Head of caudate nucleus (tissue), 42 donors: Measurements from ENCODE around the gene SCCPDH.

ENCODE experiments used
- DNase-seq, 42 donors: peaks; one replicate each; pipeline versions ENCODE4 v3.0.0 to v3.0.0-alpha.2; 2020 to 2021; ENCODE audit warnings: mixed read lengths in 7 of 42
- intact Hi-C: fragments of 100-400 bp; cut with DNase I; formaldehyde crosslinking; loops from one replicate; pipeline ENCODE4 v1.15.0; 2022

The SCCPDH gene

GRCh38 chr1:246776923-246777322 lies 52.7 kb downstream of the SCCPDH start:
- intact Hi-C loops: no loop called here
- no peak for DNase-seq

- no peak for DNase-seq
- intact Hi-C loops: no loop called here
Measured at GRCh38 chr1:246778663-246779062, 54.5 kb downstream of the SCCPDH start.

- intact Hi-C loops: no loop called here
- DNase-seq: no peak
Measured at GRCh38 chr1:246779561-246780175, 55.5 kb downstream of the SCCPDH start.

GRCh38 chr1:246780264-246780663 lies 56.1 kb downstream of the SCCPDH start:
- intact Hi-C loops: no loop called here
- DNase-seq: no peak

- intact Hi-C loops: no loop called here
- no peak for DNase-seq
Measured at GRCh38 chr1:246781212-246781611, 57.0 kb downstream of the SCCPDH start.

GRCh38 chr1:246782120-246782900 lies 58.1 kb downstream of the SCCPDH start:
- intact Hi-C loops: no loop called here
- DNase-seq: no peak

GRCh38 chr1:246784621-246785493 lies 60.6 kb downstream of the SCCPDH start:
- intact Hi-C loops: no loop called here
- DNase-seq: no peak

GRCh38 chr1:246785494-246786111 lies 61.4 kb downstream of the SCCPDH start:
- peak in 1 of 42 donors; percentile 24 for DNase-seq
- intact Hi-C loops: no loop called here

GRCh38 chr1:246786606-246787238 lies 62.5 kb downstream of the SCCPDH start:
- intact Hi-C loops: no loop called here
- DNase-seq: no peak

GRCh38 chr1:246787781-246788513 lies 63.7 kb downstream of the SCCPDH start:
- DNase-seq: no peak
- intact Hi-C loops: no loop called here

GRCh38 chr1:246788895-246789338 lies 64.7 kb downstream of the SCCPDH start:
- DNase-seq: peak in 1 of 42 donors; percentile 18
- intact Hi-C loops: no loop called here

- DNase-seq: no peak
Measured at GRCh38 chr1:246789454-246790339, 65.5 kb downstream of the SCCPDH start.

GRCh38 chr1:246790364-246790763 lies 66.2 kb downstream of the SCCPDH start:
- intact Hi-C loops: no loop called here
- no peak for DNase-seq

More at GRCh38 chr1:246789454-246790339, 65.5 kb downstream of the SCCPDH start:
- intact Hi-C loops: no loop called here

- intact Hi-C loops: no loop called here
- DNase-seq: no peak
Measured at GRCh38 chr1:246790833-246791232, 66.6 kb downstream of the SCCPDH start.

GRCh38 chr1:246791303-246791918 lies 67.2 kb downstream of the SCCPDH start:
- no peak for DNase-seq
- intact Hi-C loops: no loop called here

- intact Hi-C loops: no loop called here
- no peak for DNase-seq
Measured at GRCh38 chr1:246792603-246793002, 68.4 kb downstream of the SCCPDH start.
